ENCODE data around the gene B4GALT5.

Gene B4GALT5

DNA sequence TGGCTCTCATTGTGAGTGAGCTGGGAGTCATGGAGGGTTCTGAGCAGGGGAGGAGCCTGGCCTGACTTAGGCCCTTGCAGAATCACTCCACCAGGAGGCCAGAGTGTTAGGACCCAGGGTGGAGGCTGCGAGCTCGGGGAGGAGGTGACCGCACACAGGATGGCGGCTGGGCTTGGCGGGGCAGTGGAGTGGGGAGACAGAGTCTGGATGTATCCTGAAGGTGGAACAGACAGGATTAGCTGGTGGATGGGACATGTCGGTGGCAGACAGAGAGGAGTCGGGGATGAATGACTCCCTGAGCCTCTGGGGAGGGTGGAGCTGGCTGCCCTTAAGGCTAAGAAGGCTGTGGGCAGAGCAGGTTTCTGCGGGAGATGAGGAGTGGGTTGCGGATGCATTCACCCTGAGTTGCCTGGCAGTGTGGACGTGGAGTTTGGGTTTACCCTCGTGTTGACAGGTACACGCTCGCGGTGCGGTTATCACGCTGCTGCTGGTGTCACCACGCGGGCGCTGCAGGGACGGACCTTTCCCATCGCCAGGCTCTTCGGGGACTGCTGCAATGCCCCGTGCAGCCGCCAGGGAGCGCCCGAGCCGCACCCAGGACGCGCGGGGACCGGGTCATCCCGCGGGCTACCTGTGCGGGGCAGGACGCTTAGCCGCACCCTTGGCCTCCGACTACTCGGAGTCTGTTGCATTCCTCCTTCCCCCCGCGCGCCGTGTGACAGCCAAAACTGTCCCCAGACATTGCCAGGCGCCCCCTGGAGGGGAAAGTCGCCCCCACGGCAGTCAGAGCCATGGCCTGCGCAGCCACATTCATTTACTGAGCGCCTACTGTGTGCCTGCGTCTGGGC is 102.8 kb downstream of the B4GALT5 start:
- TF ChIP-seq, protein P1, sequence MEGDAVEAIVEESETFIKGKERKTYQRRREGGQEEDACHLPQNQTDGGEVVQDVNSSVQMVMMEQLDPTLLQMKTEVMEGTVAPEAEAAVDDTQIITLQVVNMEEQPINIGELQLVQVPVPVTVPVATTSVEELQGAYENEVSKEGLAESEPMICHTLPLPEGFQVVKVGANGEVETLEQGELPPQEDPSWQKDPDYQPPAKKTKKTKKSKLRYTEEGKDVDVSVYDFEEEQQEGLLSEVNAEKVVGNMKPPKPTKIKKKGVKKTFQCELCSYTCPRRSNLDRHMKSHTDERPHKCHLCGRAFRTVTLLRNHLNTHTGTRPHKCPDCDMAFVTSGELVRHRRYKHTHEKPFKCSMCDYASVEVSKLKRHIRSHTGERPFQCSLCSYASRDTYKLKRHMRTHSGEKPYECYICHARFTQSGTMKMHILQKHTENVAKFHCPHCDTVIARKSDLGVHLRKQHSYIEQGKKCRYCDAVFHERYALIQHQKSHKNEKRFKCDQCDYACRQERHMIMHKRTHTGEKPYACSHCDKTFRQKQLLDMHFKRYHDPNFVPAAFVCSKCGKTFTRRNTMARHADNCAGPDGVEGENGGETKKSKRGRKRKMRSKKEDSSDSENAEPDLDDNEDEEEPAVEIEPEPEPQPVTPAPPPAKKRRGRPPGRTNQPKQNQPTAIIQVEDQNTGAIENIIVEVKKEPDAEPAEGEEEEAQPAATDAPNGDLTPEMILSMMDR (IDR thresholded peaks at IDR 0.05): peak; percentile 99
- Histone ChIP-seq H3K9me3 (ENCODE audit: control insufficient read depth, low read length) (no peaks in the 10 kb centered on the region), H3K4me1 (peaks cover 9% of the 10 kb centered on the region), H3K36me3 (ENCODE audit: control insufficient read depth, insufficient read depth, low read length) (no peaks in the 10 kb centered on the region), H3K4me3 (ENCODE audit: low read depth, low read length) (no peak overlapping the region), H3K4me2 (ENCODE audit: low read length) (peak overlapping the region; percentile 65), H3K27me3 (ENCODE audit: control insufficient read depth, insufficient read depth, low read length) (no peaks in the 10 kb centered on the region), H3K79me2 (no peaks in the 10 kb centered on the region), H3K27ac (no peak overlapping the region), H3K9ac (no peak overlapping the region), H2AFZ (peak overlapping the region; percentile 74)

DNA sequence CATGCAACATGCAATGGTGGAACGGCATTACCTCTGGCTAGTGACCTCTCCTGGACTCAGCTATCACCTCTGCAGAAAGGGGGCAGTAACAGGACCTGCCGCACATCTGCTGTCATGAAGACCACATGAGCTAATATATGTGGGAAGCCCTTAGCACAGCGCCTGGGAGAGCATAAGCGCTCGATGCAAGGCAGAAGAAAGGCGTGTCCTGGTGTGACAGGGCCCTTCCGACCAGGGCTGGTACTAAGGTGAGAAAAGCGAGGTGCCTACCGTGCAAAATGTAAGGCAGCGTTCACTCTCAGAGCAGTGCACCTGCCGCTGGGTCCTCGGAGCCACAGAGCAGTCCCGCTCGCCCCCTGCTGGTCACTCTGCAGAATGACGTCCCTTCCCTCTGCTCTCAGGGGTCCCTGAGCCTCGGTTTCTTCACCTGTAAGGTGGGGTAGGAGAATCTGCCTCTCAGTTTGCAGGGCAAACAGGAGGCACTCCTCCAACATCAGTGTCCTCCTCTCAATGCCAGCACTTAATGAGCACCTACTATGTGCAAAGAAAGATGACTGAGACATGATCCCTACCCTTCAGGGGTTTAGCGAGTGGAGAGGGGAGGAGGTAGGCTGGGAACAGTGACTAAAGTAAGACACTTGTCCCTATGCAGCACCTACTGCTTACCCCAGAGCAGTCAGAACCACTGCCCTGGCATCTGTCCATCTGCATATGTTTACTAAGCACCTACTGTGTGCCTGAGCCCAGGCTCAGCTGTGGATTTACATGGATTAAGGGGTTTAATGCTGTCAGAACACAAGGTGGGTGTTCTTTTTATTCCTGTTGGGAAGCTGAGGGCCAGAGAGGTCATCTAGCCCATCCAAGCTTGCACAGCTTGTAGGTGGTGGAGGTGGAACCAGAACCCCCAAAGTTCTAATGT is 104.7 kb downstream of the B4GALT5 start:
- H3K4me3 ChIP-seq (ENCODE audit: low read depth, low read length): peak overlapping the region; percentile 30

DNA sequence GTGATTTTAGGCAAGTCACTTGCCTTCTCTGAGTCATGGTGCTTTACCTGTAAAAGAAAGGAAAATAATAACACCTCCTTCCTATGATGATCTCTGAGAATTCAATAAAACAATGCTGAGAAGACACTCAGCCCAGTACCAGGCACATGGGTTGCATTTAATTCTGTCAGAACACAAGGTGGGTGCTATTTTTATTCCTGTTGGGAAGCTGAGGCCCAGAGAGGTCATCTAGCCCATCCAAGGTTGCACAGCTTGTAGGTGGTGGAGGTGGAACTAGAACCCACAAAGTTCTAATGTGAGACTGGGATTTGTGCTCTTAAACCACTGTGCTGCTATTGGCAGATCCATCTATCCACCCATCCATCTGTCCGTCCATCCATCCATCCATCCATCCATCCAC is 106.1 kb downstream of the B4GALT5 start:
- no peak overlapping the region for H2AFZ ChIP-seq
- no peak overlapping the region for H3K27ac ChIP-seq
- TF ChIP-seq, protein P1 (IDR thresholded peaks at IDR 0.05): no peak
- H3K9me3 ChIP-seq (ENCODE audit: control insufficient read depth, low read length): no peaks in the 10 kb centered on the region
- H3K4me2 ChIP-seq (ENCODE audit: low read length): no peak overlapping the region
- no peaks in the 10 kb centered on the region for H3K79me2 ChIP-seq
- H3K27me3 ChIP-seq (ENCODE audit: control insufficient read depth, insufficient read depth, low read length): no peaks in the 10 kb centered on the region
- H3K4me3 ChIP-seq (ENCODE audit: low read depth, low read length): no peak overlapping the region
- no peaks in the 10 kb centered on the region for H3K36me3 ChIP-seq (ENCODE audit: control insufficient read depth, insufficient read depth, low read length)
- no peak overlapping the region for H3K9ac ChIP-seq
- peaks cover 9% of the 10 kb centered on the region for H3K4me1 ChIP-seq

More for the DNA sequence above, 104.7 kb downstream of the B4GALT5 start:
- H3K9ac ChIP-seq: no peak overlapping the region
- H3K36me3 ChIP-seq (ENCODE audit: control insufficient read depth, insufficient read depth, low read length): no peaks in the 10 kb centered on the region
- peak overlapping the region; percentile 70 for H2AFZ ChIP-seq
- TF ChIP-seq, protein P1 (IDR thresholded peaks at IDR 0.05): peak; percentile 94
- no peaks in the 10 kb centered on the region for H3K9me3 ChIP-seq (ENCODE audit: control insufficient read depth, low read length)
- H3K4me2 ChIP-seq (ENCODE audit: low read length): peak overlapping the region; percentile 55
- H3K27me3 ChIP-seq (ENCODE audit: control insufficient read depth, insufficient read depth, low read length): no peaks in the 10 kb centered on the region
- no peak overlapping the region for H3K27ac ChIP-seq
- no peaks in the 10 kb centered on the region for H3K79me2 ChIP-seq
- H3K4me1 ChIP-seq: peaks cover 9% of the 10 kb centered on the region

DNA sequence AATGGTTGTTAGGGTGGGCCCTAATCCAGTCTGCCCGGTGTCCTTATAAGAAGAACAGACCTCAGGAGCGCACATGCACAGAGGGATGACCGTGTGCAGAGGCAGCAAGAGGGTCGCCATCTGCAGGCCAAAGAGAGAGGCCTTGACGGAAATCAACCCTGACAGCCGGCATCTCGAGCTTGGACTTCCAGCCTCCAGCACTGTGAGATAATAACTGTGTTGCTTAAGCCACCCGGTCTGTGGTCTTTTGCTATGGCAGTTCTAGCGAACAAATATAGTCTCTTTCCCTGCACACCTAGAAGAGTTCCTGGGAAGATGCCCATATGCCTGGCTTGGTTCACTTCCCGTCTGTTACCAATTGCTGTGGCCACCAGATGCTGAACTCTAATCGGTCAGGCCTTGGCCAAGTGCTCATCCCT is 110.5 kb downstream of the B4GALT5 start:
- H3K79me2 ChIP-seq: no peaks in the 10 kb centered on the region
- no peaks in the 10 kb centered on the region for H3K36me3 ChIP-seq (ENCODE audit: control insufficient read depth, insufficient read depth, low read length)
- no peak overlapping the region for H3K4me3 ChIP-seq (ENCODE audit: low read depth, low read length)
- no peaks in the 10 kb centered on the region for H3K27me3 ChIP-seq (ENCODE audit: control insufficient read depth, insufficient read depth, low read length)
- H3K9ac ChIP-seq: no peak overlapping the region
- H3K4me1 ChIP-seq: no peaks in the 10 kb centered on the region
- H3K27ac ChIP-seq: no peak overlapping the region
- no peak overlapping the region for H2AFZ ChIP-seq
- no peak overlapping the region for H3K4me2 ChIP-seq (ENCODE audit: low read length)
- H3K9me3 ChIP-seq (ENCODE audit: control insufficient read depth, low read length): no peaks in the 10 kb centered on the region
- TF ChIP-seq, protein P1 (IDR thresholded peaks at IDR 0.05): no peak
